HepG2 (cell line): ENCODE measurements around the gene HELZ2. TPM values are rescaled to one million over a fixed set of nuclear protein-coding genes. Genes with fewer than 3 reads are reported as not detected.

ENCODE experiments used
- CTCF ChIP-seq: sonication (generic); formaldehyde crosslinking; IDR thresholded peaks from 2 replicates; pipeline ENCODE4 v1.5.0; 2020; ENCODE audit warnings: mild to moderate bottlenecking, missing genetic modification reagents, moderate library complexity
- NFATC3 ChIP-seq: sonication (generic); formaldehyde crosslinking; IDR thresholded peaks from 2 replicates; pipeline ENCODE4 v1.5.1; 2020; ENCODE audit warnings: mild to moderate bottlenecking, missing genetic modification reagents
- U2AF2 ChIP-seq: fragments of 200-400 bp; formaldehyde crosslinking; IDR thresholded peaks from 2 replicates; pipeline ENCODE4 v1.6.1; 2017; ENCODE audit warnings: low read depth, mild to moderate bottlenecking, low read length
- ZBTB39 ChIP-seq: sonication (generic); formaldehyde crosslinking; IDR thresholded peaks from 2 replicates; pipeline ENCODE4 v1.5.0; 2020; ENCODE audit warnings: missing genetic modification reagents
- ZBTB8A ChIP-seq: sonication (generic); formaldehyde crosslinking; IDR thresholded peaks from 2 replicates; pipeline ENCODE4 v1.4.0; 2020; ENCODE audit warnings: mild to moderate bottlenecking, low read depth, missing genetic modification reagents, borderline replicate concordance
- ZNF563 ChIP-seq: sonication (generic); formaldehyde crosslinking; IDR thresholded peaks from 2 replicates; pipeline ENCODE4 v1.8.0; 2022; ENCODE audit warnings: mild to moderate bottlenecking, moderate library complexity, missing genetic modification reagents
- ZNF639 ChIP-seq: conservative IDR thresholded peaks from 2 replicates; pipeline ENCODE4 v1.6.1; 2018; ENCODE audit warnings: missing genetic modification reagents
- ZNF773 ChIP-seq: sonication (generic); formaldehyde crosslinking; IDR thresholded peaks from 2 replicates; pipeline ENCODE4 v1.4.0; 2020; ENCODE audit warnings: missing genetic modification reagents, borderline replicate concordance
- polyA plus RNA-seq, 8 experiments: library from polyadenylated mRNA; depleted of rRNA in 3 of 8; stranded (reverse) in 7 of 8; unstranded in 1 of 8; fragments of >200 nt; fragmentation: Illumina TruSeq in 4 of 8; extraction: Trizol in 4 of 8; gene quantifications; 2 replicates each; pipeline versions ENCODE4 v1.2.1 to v1.2.3, GENCODE V29; 2011 to 2016; ENCODE audit warnings: low read depth in 4 of 8, missing spikeins in 1 of 8, mixed read lengths in 1 of 8; ENCODE audit not compliant: insufficient read depth in 1 of 8
- total RNA-seq, 5 experiments: library from RNA; depleted of rRNA; stranded (reverse); fragments of >200 nt; fragmentation: Illumina TruSeq; extraction: Trizol; gene quantifications; 2 replicates each; pipeline ENCODE4 v1.2.3, GENCODE V29; 2016; ENCODE audit warnings: low read depth in 1 of 5

The HELZ2 gene
- total and polyA plus RNA-seq, 2 of the 13 experiments (the other 11 are each of a cell fraction or from before 2014, with no cell fraction given) = 9.6 to 10.1 TPM

- TF ChIP-seq U2AF2 (no peak), ZNF639 (CRISPR knock-in tag) (no peak), ZNF773 (CRISPR knock-in tag) (no peak), ZNF563 (CRISPR knock-in tag) (no peak), NFATC3 (CRISPR knock-in tag) (no peak), CTCF (CRISPR knock-in tag) (peak; percentile 12; the same call in 1 of the 2 replicates), ZBTB39 (CRISPR knock-in tag) (0 out of 2 replicates have a peak, but pooled peaks have one; percentile 30), ZBTB8A (no peak)
Observed at GRCh38 chr20:63529180-63529860, 44.7 kb downstream of the HELZ2 start (continued).
